ENCODE data around the gene PHACTR2. TPM values are rescaled to one million over a fixed set of nuclear protein-coding genes. Genes with fewer than 3 reads are reported as not detected.

Gene PHACTR2
- total RNA-seq, 4 donors from 2014 or later: 25.4 to 31.8 (median 26.1) TPM

- intact Hi-C loops (cut with DNase I; ENCODE audit: low total_unique reads) (no loop called here), in situ Hi-C loops (cut with MboI; ENCODE audit: low sequenced_read_pairs in 4 of 4) (no loop called here)
- no peaks in the 10 kb centered on the region for H3K27me3 ChIP-seq
- H3K36me3 ChIP-seq: no peaks in the 10 kb centered on the region
- no peak for TF ChIP-seq POLR2A (IDR thresholded peaks at IDR 0.05)
- TF ChIP-seq CTCF (IDR thresholded peaks at IDR 0.05 in 4 of 5, conservative IDR thresholded peaks at IDR 0.05 in 1 of 5): no peak
- no peak for DNase-seq
- no peak overlapping the region for H3K4me3 ChIP-seq
- no peak for ATAC-seq
- peaks cover 45 to 68% of the 10 kb centered on the region in 2 donors for H3K4me1 ChIP-seq
- no peaks in the 10 kb centered on the region for H3K9me3 ChIP-seq
- peak overlapping the region in 3 of 4 donors; percentile 17 to 35 (median 30) for H3K27ac ChIP-seq
These were observed 14.3 kb downstream of the PHACTR2 start for GRCh38 chr6:143691900-143692636.

- H3K4me1 ChIP-seq: peaks cover 46 to 68% of the 10 kb centered on the region in 2 donors
- H3K27me3 ChIP-seq: no peaks in the 10 kb centered on the region
- TF ChIP-seq POLR2A (IDR thresholded peaks at IDR 0.05): no peak
- no peak for TF ChIP-seq CTCF (IDR thresholded peaks at IDR 0.05 in 4 of 5, conservative IDR thresholded peaks at IDR 0.05 in 1 of 5)
- ATAC-seq (no peak), DNase-seq (no peak)
- in situ Hi-C loops (cut with MboI; ENCODE audit: low sequenced_read_pairs in 4 of 4) (no loop called here), intact Hi-C loops (cut with DNase I; ENCODE audit: low total_unique reads) (no loop called here)
- H3K4me3 ChIP-seq: no peak overlapping the region
- H3K36me3 ChIP-seq: no peaks in the 10 kb centered on the region
- no peaks in the 10 kb centered on the region for H3K9me3 ChIP-seq
- H3K27ac ChIP-seq: peak overlapping the region in 2 of 4 donors; percentile 17 to 35
These were observed 14.9 kb downstream of the PHACTR2 start for GRCh38 chr6:143692696-143693095.

GRCh38 chr6:143694013-143694412, 16.2 kb downstream of the PHACTR2 start:
- in situ Hi-C loops (cut with MboI; ENCODE audit: low sequenced_read_pairs in 4 of 4) (no loop called here), intact Hi-C loops (cut with DNase I; ENCODE audit: low total_unique reads) (no loop called here)
- DNase-seq (no peak), ATAC-seq (no peak)
- Histone ChIP-seq H3K36me3 (no peaks in the 10 kb centered on the region), H3K9me3 (no peaks in the 10 kb centered on the region), H3K27ac (peak overlapping the region in 1 of 4 donors; percentile 32), H3K27me3 (no peaks in the 10 kb centered on the region), H3K4me3 (no peak overlapping the region), H3K4me1 (peaks cover 59 to 72% of the 10 kb centered on the region in 2 donors)
- TF ChIP-seq CTCF (IDR thresholded peaks at IDR 0.05 in 4 of 5, conservative IDR thresholded peaks at IDR 0.05 in 1 of 5): no peak
- no peak for TF ChIP-seq POLR2A (IDR thresholded peaks at IDR 0.05)

- no peak overlapping the region for H3K4me3 ChIP-seq
- in situ Hi-C loops (cut with MboI; ENCODE audit: low sequenced_read_pairs in 4 of 4): no loop called here
- intact Hi-C loops (cut with DNase I; ENCODE audit: low total_unique reads): no loop called here
- no peak for DNase-seq
- no peaks in the 10 kb centered on the region for H3K36me3 ChIP-seq
- no peaks in the 10 kb centered on the region for H3K9me3 ChIP-seq
- no peak for ATAC-seq
- no peaks in the 10 kb centered on the region for H3K27me3 ChIP-seq
- H3K4me1 ChIP-seq: peaks cover 61 to 76% of the 10 kb centered on the region in 2 donors
- TF ChIP-seq POLR2A (IDR thresholded peaks at IDR 0.05): no peak
- TF ChIP-seq CTCF (IDR thresholded peaks at IDR 0.05 in 4 of 5, conservative IDR thresholded peaks at IDR 0.05 in 1 of 5): no peak
- peak overlapping the region in 1 of 4 donors; percentile 32 for H3K27ac ChIP-seq
These were observed 16.8 kb downstream of the PHACTR2 start for GRCh38 chr6:143694560-143694959.
